Measurements from ENCODE around the gene BMP7. TPM values are rescaled to one million over a fixed set of nuclear protein-coding genes. Genes with fewer than 3 reads are reported as not detected.

BMP7 gene
- total and polyA plus RNA-seq, 10 donors: 0.26 to 1.5 (median 0.75) TPM; not detected in 1

DNA sequence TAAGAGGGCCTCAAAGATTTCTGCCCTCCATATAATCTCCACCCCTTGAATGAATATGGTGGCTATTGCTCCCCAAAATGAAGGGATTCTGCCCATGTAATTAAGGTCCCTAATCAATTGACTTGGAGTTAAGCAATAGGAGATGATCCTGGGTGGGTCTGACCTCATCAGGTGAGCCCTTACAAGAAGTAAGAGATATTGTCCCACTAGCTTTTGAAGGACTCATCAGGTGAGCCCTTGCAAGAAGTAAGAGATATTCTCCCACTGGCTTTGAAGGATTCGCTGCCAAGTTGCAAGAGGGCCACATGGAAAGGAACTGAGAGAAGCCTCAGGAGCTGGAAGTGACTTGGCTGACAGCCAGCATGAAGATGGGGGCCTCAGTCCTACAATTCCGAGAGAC, 103.4 kb downstream of the BMP7 start:
- Histone ChIP-seq H3K4me3 (no peak overlapping the region), H3K27me3 (replicated peaks in 1 of 7) (peaks cover 0 to 7% (median 0%) of the 10 kb centered on the region in 7 donors), H3K36me3 (no peaks in the 10 kb centered on the region), H3K4me1 (peaks cover 0 to 4% (median 0%) of the 10 kb centered on the region in 6 donors), H3K27ac (no peak overlapping the region), H3K9me3 (no peaks in the 10 kb centered on the region)
- TF ChIP-seq CTCF (IDR thresholded peaks at IDR 0.05 in 8 of 11, conservative IDR thresholded peaks at IDR 0.05 in 3 of 11): no peak
- no peak for TF ChIP-seq POLR2A (IDR thresholded peaks at IDR 0.05)
- no peak for TF ChIP-seq POLR2AphosphoS5 (IDR thresholded peaks at IDR 0.05)
- no peak for DNase-seq
- intact Hi-C loops (cut with DNase I; ENCODE audit: low total_unique reads): no loop called here
- WGBS, 5 donors: 75 to 85% (median 82%) methylated on average over 2 of the region's 2 CpGs

DNA sequence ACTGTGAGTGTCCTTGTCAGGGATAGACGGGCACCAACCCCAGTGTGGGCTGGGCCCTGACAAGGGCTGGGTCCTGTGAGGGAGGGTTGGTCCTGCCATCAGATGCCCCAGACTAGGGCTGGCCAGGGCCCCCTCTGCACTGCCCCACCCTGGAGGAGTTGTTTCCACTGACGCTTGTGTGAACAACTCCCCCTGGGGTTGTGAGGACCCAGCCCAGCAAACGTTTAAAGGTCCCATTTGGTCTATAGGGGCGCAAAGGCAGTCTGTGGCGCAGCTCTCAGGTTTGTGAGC, 104.1 kb downstream of the BMP7 start:
- intact Hi-C loops (cut with DNase I; ENCODE audit: low total_unique reads): no loop called here
- H3K4me1 ChIP-seq: peaks cover 0 to 11% (median 2%) of the 10 kb centered on the region in 6 donors
- H3K4me3 ChIP-seq: no peak overlapping the region
- H3K9me3 ChIP-seq: no peaks in the 10 kb centered on the region
- WGBS, 5 donors: 70 to 89% (median 77%) methylated on average over 4 to 5 of the region's 5 CpGs
- H3K36me3 ChIP-seq: no peaks in the 10 kb centered on the region
- peak; percentile 42 for DNase-seq
- TF ChIP-seq CTCF (IDR thresholded peaks at IDR 0.05 in 8 of 11, conservative IDR thresholded peaks at IDR 0.05 in 3 of 11) (no peak), POLR2A (IDR thresholded peaks at IDR 0.05) (no peak), POLR2AphosphoS5 (IDR thresholded peaks at IDR 0.05) (no peak)
- H3K27ac ChIP-seq: no peak overlapping the region
- H3K27me3 ChIP-seq (replicated peaks in 1 of 7): peaks cover 0 to 3% (median 0%) of the 10 kb centered on the region in 7 donors

DNA sequence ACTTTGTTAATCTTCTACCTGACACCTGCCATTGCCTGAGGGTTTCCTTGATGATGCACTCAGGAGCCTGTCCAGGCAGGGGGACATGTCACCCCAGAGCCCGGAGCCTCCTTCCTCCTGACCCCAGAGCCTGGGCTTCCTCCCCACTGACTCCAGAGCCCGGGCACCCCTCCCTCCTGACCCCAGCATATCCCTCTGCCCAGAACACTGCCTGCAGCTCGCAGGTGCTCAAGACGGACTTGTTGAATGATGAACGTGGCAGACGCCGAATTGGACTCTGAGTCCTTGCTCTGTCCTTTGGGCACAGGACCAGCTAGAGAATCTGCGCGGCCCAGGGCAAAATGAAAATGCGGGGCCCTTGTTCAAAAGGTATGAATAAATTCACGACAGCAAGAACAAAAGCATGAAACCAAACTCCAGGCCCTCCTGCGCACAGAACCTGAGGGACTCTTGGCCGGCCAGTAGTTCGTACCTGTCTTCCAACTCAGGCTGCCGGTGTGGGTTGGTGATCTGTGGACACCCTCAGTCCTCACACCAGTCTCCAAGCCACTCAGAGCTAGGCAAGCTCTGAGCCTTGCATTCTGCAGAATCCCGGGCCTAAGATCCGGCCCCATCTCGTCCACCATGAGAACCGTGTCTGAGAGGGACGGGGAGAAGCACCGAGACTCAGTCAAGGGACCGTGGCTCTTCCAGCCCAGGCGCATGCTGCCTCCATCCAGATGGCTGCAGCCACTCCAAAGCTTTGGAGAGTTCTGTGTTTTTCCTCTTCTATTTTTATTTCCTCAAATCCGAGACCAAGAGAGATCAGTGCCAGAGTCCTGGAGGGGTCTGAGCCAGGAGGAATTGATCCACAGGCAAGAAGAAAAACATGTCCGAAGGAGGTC, 104.7 kb downstream of the BMP7 start:
- peak; percentile 55 for DNase-seq
- TF ChIP-seq POLR2AphosphoS5 (IDR thresholded peaks at IDR 0.05) (no peak), CTCF (IDR thresholded peaks at IDR 0.05 in 8 of 11, conservative IDR thresholded peaks at IDR 0.05 in 3 of 11) (no peak), POLR2A (IDR thresholded peaks at IDR 0.05) (no peak)
- WGBS, 5 donors: 82 to 93% (median 91%) methylated on average over 25 of the region's 25 CpGs
- intact Hi-C loops (cut with DNase I; ENCODE audit: low total_unique reads): no loop called here
- H3K4me3 ChIP-seq: no peak overlapping the region
- no peak overlapping the region for H3K27ac ChIP-seq
- H3K4me1 ChIP-seq: peaks cover 0 to 13% (median 2%) of the 10 kb centered on the region in 6 donors
- no peaks in the 10 kb centered on the region for H3K9me3 ChIP-seq
- no peaks in the 10 kb centered on the region for H3K27me3 ChIP-seq (replicated peaks in 1 of 7)
- H3K36me3 ChIP-seq: no peaks in the 10 kb centered on the region

- Histone ChIP-seq H3K4me3 (no peak overlapping the region), H3K36me3 (no peaks in the 10 kb centered on the region), H3K27ac (no peak overlapping the region), H3K9me3 (no peaks in the 10 kb centered on the region), H3K4me1 (peaks cover 0 to 13% (median 2%) of the 10 kb centered on the region in 6 donors), H3K27me3 (replicated peaks in 1 of 7) (no peaks in the 10 kb centered on the region)
- 80 to 88% (median 81%) methylated on average over 8 of the region's 8 CpGs for WGBS, 5 donors
- intact Hi-C loops (cut with DNase I; ENCODE audit: low total_unique reads): no loop called here
- peak; percentile 33 for DNase-seq
- no peak for TF ChIP-seq CTCF (IDR thresholded peaks at IDR 0.05 in 8 of 11, conservative IDR thresholded peaks at IDR 0.05 in 3 of 11)
- TF ChIP-seq POLR2AphosphoS5 (IDR thresholded peaks at IDR 0.05): no peak
- no peak for TF ChIP-seq POLR2A (IDR thresholded peaks at IDR 0.05)
These were observed 105.5 kb downstream of the BMP7 start for GRCh38 chr20:57160985-57161384.

Data from spleen (tissue), 11 donors.